DND-41 (cell line): ENCODE results near the gene BRIP1.

Experiments
- ATAC-seq: fragments of 200-7000 bp; cut with Tn5 transposase; 3 replicates; pipeline ENCODE4 v1.9.1; 2021; ENCODE audit warnings: low read depth; ENCODE audit not compliant: insufficient read depth
- DNase-seq: peaks from one replicate; pipeline ENCODE4 v3.0.0-alpha.2; 2020
- H2AFZ ChIP-seq: 2 replicates; pipeline ENCODE4 v1.6.0; 2012; ENCODE audit warnings: low read depth, low read length
- H3K27ac ChIP-seq: 2 replicates; pipeline ENCODE4 v1.5.1; 2012; ENCODE audit warnings: low read length, inconsistent platforms
- H3K27me3 ChIP-seq: fragments of 200-600 bp; sonication (generic); 2 replicates; pipeline ENCODE4 v1.6.0; 2012; ENCODE audit warnings: low read length, mild to moderate bottlenecking, inconsistent platforms; ENCODE audit not compliant: insufficient read depth, poor library complexity
- H3K36me3 ChIP-seq: 2 replicates; pipeline ENCODE4 v1.5.1; 2012; ENCODE audit warnings: low read length, inconsistent platforms; ENCODE audit not compliant: insufficient read depth
- H3K4me1 ChIP-seq: 2 replicates; pipeline ENCODE4 v1.5.1; 2012; ENCODE audit warnings: mild to moderate bottlenecking, low read length; ENCODE audit not compliant: insufficient read depth
- H3K4me2 ChIP-seq: 2 replicates; pipeline ENCODE4 v1.6.0; 2012; ENCODE audit warnings: mild to moderate bottlenecking, moderate library complexity, low read length, inconsistent platforms; ENCODE audit not compliant: insufficient read depth
- H3K4me3 ChIP-seq, 2 experiments: fragments of 200-600 bp in 1 of 2; shearing (Covaris generic) in 1 of 2; 2 replicates each; pipeline ENCODE4 v1.5.1; 2012 to 2016; ENCODE audit warnings: inconsistent platforms in 2 of 2, low read length in 2 of 2, mild to moderate bottlenecking in 2 of 2, low read depth in 1 of 2, moderate library complexity in 1 of 2
- H3K79me2 ChIP-seq: 2 replicates; pipeline ENCODE4 v1.6.0; 2012; ENCODE audit warnings: low read length, inconsistent platforms; ENCODE audit not compliant: insufficient read depth
- H3K9ac ChIP-seq: 2 replicates; pipeline ENCODE4 v1.6.0; 2012; ENCODE audit warnings: low read depth, mild to moderate bottlenecking, inconsistent platforms, low read length, moderate library complexity
- H3K9me3 ChIP-seq: 2 replicates; pipeline ENCODE4 v1.5.1; 2012; ENCODE audit warnings: low read length, moderate library complexity, mild to moderate bottlenecking, inconsistent platforms; ENCODE audit not compliant: insufficient read depth, severe bottlenecking
- H4K20me1 ChIP-seq: 2 replicates; pipeline ENCODE4 v1.6.0; 2012; ENCODE audit warnings: low read length; ENCODE audit not compliant: insufficient read depth
- EZH2 ChIP-seq: IDR thresholded peaks from 3 replicates; pipeline ENCODE4 v1.6.1; 2012; ENCODE audit warnings: borderline replicate concordance, low read depth, mild to moderate bottlenecking, moderate library complexity, low read length, inconsistent platforms; ENCODE audit not compliant: severe bottlenecking
- TF ChIP-seq, protein P1 (sequence below): IDR thresholded peaks from 2 replicates; pipeline ENCODE4 v1.5.1; 2012; ENCODE audit warnings: borderline replicate concordance, low read length, moderate library complexity, mild to moderate bottlenecking; ENCODE audit not compliant: poor library complexity, severe bottlenecking; ENCODE audit errors: extremely low read depth

The BRIP1 gene

DNA sequence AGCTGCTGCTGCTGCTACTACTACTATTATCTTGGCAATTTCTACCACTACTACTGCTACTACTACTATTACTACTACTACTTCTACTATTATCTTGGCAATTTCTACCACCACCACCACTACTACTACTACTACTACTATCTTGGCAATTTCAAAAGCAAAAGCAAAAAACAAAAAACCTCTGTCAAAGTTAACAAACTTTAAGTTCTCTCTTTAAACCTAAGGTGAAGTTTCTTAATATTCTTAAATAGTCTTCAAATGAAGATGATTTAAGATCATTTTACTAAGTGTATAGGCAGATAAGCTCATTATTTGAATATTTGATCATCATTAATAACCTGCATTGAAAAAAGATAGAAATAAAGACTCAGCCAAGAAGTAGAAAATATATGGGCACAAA is 118.5 kb downstream of the BRIP1 start:
- H4K20me1 ChIP-seq: no peaks in the 10 kb centered on the region
- H3K36me3 ChIP-seq: peaks cover 86% of the 10 kb centered on the region
- H3K4me1 ChIP-seq: no peaks in the 10 kb centered on the region
- DNase-seq: no peak
- no peaks in the 10 kb centered on the region for H3K27me3 ChIP-seq
- no peak overlapping the region for H3K4me2 ChIP-seq
- no peak overlapping the region for H3K4me3 ChIP-seq
- ATAC-seq: no peak
- H3K9me3 ChIP-seq: peaks cover 32% of the 10 kb centered on the region
- no peaks in the 10 kb centered on the region; the same call in 1 of the 2 replicates for H3K79me2 ChIP-seq
- H2AFZ ChIP-seq: no peak overlapping the region
- H3K9ac ChIP-seq: no peak overlapping the region
- TF ChIP-seq, protein P1, sequence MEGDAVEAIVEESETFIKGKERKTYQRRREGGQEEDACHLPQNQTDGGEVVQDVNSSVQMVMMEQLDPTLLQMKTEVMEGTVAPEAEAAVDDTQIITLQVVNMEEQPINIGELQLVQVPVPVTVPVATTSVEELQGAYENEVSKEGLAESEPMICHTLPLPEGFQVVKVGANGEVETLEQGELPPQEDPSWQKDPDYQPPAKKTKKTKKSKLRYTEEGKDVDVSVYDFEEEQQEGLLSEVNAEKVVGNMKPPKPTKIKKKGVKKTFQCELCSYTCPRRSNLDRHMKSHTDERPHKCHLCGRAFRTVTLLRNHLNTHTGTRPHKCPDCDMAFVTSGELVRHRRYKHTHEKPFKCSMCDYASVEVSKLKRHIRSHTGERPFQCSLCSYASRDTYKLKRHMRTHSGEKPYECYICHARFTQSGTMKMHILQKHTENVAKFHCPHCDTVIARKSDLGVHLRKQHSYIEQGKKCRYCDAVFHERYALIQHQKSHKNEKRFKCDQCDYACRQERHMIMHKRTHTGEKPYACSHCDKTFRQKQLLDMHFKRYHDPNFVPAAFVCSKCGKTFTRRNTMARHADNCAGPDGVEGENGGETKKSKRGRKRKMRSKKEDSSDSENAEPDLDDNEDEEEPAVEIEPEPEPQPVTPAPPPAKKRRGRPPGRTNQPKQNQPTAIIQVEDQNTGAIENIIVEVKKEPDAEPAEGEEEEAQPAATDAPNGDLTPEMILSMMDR: no peak
- TF ChIP-seq EZH2: no peak
- H3K27ac ChIP-seq: no peak overlapping the region

DNA sequence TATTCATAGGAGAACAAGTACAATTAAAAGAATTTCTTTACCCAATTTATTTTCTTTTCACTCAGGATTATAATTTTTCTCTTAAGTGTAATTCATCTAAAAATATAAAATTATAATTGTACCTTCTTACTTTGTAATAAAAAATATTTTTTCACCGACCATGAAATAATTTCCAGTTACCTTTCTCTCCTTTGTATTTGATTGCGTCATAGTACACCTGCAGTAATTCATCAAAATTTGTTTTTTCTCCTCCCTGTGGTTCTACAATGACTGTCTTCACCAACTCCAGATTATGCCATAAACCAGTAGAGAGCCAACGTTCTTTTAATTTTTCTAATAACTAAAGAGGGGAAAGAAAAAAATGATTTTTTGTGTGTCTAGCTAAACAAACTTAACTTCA is 119.1 kb downstream of the BRIP1 start:
- no peak overlapping the region for H3K9ac ChIP-seq
- H4K20me1 ChIP-seq: no peaks in the 10 kb centered on the region
- TF ChIP-seq, protein P1: no peak
- no peak for TF ChIP-seq EZH2
- no peaks in the 10 kb centered on the region; the same call in 1 of the 2 replicates for H3K79me2 ChIP-seq
- H3K36me3 ChIP-seq: peaks cover 86% of the 10 kb centered on the region
- no peak overlapping the region for H2AFZ ChIP-seq
- H3K27me3 ChIP-seq: no peaks in the 10 kb centered on the region
- peaks cover 32% of the 10 kb centered on the region for H3K9me3 ChIP-seq
- H3K27ac ChIP-seq: no peak overlapping the region
- no peak for DNase-seq
- no peak for ATAC-seq
- H3K4me3 ChIP-seq: no peak overlapping the region
- no peaks in the 10 kb centered on the region for H3K4me1 ChIP-seq
- H3K4me2 ChIP-seq: no peak overlapping the region

DNA sequence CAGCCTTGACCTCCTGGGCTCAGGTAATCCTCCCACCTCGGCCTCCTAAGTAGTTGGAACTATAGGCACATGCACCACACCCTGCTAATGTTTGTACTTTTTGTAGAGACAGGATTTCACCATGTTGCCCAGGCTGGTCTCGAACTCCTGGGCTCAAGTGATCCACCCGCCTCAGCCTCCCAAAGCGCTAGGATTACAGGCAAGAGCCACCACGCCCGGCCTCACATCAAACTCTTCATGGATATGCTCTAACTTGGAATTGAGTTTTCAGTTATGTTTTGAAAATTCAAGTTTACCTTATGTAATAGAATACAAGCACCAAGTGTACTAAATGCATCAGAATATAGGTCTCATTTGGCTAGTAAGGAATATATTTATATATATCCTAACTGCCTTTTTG is 119.6 kb downstream of the BRIP1 start:
- Histone ChIP-seq H3K4me2 (no peak overlapping the region), H3K36me3 (peaks cover 88% of the 10 kb centered on the region), H4K20me1 (no peaks in the 10 kb centered on the region), H3K27ac (no peak overlapping the region), H3K9me3 (peaks cover 36% of the 10 kb centered on the region), H3K4me1 (no peaks in the 10 kb centered on the region), H3K4me3 (no peak overlapping the region), H2AFZ (no peak overlapping the region), H3K9ac (no peak overlapping the region), H3K79me2 (no peaks in the 10 kb centered on the region; the same call in 1 of the 2 replicates), H3K27me3 (no peaks in the 10 kb centered on the region)
- ATAC-seq (no peak), DNase-seq (no peak)
- TF ChIP-seq, protein P1: no peak
- no peak for TF ChIP-seq EZH2

DNA sequence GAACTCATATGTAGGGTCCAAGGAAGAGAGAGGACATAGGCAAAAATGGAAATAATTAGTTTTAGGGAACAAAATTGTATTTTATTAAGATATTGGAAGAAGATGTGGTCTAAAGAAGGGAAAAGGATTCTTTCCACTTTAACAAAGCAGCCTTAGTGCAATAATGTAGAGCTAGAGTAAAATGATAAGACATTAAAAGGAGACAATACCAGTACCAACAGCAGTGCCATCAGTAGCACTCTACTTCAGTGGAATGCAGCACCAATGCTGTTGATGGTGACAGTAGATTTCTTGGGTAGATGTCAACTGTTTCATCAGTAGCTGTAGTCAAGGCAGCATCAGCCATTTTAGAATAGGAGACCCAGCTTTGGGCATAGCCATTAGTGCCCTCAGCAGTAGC is 124.3 kb downstream of the BRIP1 start:
- DNase-seq: no peak
- no peaks in the 10 kb centered on the region for H4K20me1 ChIP-seq
- no peaks in the 10 kb centered on the region for H3K27me3 ChIP-seq
- no peak overlapping the region for H3K4me3 ChIP-seq
- TF ChIP-seq EZH2: no peak
- TF ChIP-seq, protein P1: no peak
- H3K9me3 ChIP-seq: peaks cover 26% of the 10 kb centered on the region
- ATAC-seq: no peak
- H2AFZ ChIP-seq: no peak overlapping the region
- H3K27ac ChIP-seq: no peak overlapping the region
- no peak overlapping the region for H3K4me2 ChIP-seq
- no peak overlapping the region for H3K9ac ChIP-seq
- H3K79me2 ChIP-seq: no peaks in the 10 kb centered on the region
- peaks cover 73% of the 10 kb centered on the region for H3K36me3 ChIP-seq
- no peaks in the 10 kb centered on the region for H3K4me1 ChIP-seq
